ENCODE measurements around the gene PGF. TPM values are rescaled to one million over a fixed set of nuclear protein-coding genes. Genes with fewer than 3 reads are reported as not detected.

The PGF gene
- total RNA-seq, 1 experiment from 2014 or later, result 0.71 TPM

DNA sequence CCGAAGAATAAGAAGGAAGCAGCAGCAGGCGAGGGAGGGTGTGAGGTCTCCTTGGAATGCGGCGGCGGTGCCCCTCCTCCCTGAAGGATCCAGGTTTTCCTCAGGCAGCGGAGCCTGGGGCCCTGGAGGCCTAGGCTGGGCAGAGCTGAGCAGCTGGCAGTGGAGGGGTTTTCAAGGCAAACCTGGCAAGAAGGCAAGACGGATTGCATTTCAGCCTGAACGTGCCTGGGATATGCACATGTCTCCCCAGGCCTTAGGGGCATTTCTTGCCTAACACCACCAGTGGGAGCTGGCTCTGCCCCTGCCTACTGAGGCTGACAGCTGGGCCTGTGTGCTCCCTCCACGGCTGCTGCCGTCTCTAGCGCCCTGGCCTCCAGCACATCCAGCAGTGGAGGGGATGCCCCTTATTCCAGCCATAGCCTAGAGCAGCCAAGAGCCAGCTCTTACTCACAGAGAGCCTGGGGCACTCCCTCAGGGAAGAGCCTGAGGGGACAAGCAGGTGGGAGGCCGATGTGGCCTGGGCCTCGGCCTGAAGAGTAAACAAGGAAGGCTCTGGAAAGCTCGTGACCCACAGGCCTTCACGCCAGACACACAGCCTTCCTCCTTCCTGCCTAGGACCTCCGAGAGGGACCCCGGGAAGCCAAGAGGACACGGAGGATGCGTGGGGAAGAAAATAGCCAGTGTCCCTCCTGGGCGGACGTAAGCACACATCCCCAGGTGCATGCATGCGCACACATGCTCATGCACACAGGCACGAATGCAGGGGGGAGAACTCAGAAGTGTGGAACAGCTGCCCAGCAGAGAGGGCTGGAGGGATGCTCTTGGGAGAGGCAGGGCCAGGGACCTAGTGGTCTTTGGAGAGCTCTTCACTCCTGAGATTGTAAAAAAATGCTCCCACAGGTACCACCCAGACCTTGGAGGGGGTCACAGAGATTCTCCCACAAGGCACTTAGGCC lies 24.3 kb upstream of the PGF start:
- DNase-seq (ENCODE audit: low read depth), result no peak
- in situ Hi-C loops (cut with HindIII; ENCODE audit: low pct_unique_long_range_greater_than_20kb, low sequenced_read_pairs), result no loop called here

DNA sequence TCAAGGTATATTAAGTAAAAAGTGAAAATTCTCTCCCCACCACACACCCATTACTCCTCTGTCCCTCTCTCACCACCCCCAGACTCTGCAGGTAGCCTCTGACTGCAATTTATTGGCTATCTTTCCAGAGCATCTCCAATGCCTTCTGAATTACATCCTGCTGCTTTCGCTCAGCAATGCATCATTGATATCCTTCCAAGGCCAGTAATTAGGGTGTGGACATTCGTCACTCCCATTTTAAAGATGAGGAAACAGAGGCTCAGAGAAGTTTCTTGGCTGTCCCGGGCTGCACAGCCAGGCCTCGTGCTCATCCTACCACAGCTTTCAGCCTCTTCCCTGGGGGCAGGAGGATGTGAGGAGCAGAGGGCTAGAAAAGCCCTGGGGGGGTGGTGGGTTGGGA lies 23.6 kb upstream of the PGF start:
- in situ Hi-C loops (cut with HindIII; ENCODE audit: low pct_unique_long_range_greater_than_20kb, low sequenced_read_pairs), result no loop called here

GRCh38 chr14:74978416-74978947 lies 23.1 kb upstream of the PGF start:
- in situ Hi-C loops (cut with HindIII; ENCODE audit: low pct_unique_long_range_greater_than_20kb, low sequenced_read_pairs), result no loop called here
- DNase-seq (ENCODE audit: low read depth), result no peak

More for the DNA sequence above, 23.6 kb upstream of the PGF start:
- no peak for DNase-seq (ENCODE audit: low read depth)

GRCh38 chr14:74977901-74978385 lies 22.5 kb upstream of the PGF start:
- in situ Hi-C loops (cut with HindIII; ENCODE audit: low pct_unique_long_range_greater_than_20kb, low sequenced_read_pairs), result no loop called here
- DNase-seq (ENCODE audit: low read depth), result no peak

DNA sequence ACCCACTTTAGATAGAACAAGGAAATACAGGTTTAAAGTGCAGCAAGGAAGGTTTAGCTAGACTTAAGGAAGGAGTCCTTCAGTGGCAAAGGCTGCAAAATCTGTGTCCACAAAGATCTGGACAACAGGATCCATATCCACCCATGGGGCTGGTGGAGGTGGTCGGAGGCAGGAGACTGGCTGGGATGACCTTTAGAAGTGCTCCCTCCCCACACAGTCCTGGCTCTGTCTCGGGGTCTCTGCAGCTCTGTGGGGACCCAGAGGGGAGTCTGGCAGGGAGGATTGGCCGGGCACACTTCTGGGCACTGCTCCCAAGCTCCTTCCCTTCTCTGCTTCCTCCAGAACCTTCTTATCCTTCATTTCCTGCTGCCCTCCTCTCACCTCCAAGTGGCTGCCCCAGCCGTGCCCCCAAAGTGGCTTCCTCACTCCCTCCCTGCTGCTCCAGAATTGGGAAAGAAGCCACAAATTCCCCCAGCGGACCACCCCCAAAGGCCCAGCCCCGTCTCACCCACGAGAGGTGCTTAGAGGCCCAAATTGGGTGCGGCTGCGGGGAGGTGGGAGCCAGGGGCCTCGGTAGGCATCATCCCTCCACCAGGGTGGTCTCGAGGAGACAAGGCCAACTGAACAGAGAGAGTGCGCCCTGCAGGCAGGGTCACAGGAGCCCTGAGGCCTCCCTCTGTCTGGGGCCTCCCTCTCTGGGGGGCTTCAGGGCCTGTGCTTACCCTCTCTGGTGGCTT lies 21.9 kb upstream of the PGF start:
- in situ Hi-C loops (cut with HindIII; ENCODE audit: low pct_unique_long_range_greater_than_20kb, low sequenced_read_pairs), result no loop called here
- no peak for DNase-seq (ENCODE audit: low read depth)

DNA sequence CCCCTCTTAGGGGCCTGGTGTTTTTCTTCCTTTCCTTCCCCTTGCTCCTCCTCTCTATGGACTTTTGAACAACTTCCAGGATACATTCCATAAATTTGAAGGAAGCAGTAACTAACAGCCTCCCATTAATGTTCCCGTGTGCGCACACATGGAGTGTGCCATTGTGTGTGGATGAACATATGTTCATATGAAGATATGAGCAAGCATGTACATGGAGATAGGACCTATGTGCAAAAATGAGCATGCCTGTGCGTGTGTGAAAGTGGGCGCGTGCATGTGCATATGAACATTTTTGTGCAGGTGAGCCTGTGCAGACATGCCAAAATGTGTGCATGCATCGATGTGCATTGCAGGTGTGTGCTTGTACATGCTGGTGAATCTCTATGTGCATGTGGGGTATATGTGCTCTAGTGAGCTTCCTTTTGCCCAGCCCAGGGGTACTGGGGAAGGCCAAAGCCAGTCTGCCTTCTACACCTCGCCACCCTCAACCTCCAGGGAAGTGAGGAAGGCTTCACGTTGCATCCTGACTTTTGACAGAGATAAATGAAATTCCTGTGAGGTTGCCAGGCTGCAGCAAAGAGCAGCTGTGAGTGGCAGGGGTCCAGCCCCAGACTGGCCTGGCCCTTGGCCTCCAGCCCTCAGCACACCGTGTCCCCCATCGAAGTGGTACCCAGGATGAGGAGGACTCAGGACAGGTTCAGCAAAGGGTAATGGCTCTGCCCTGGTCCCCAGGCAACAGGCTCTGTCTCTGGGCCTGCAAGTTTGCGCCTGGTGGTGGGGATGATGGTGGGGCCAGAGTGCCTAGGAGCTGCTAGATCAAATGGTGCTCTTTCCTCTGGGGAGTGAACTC lies 21.1 kb upstream of the PGF start:
- DNase-seq (ENCODE audit: low read depth), result no peak
- in situ Hi-C loops (cut with HindIII; ENCODE audit: low pct_unique_long_range_greater_than_20kb, low sequenced_read_pairs), result no loop called here

DNA sequence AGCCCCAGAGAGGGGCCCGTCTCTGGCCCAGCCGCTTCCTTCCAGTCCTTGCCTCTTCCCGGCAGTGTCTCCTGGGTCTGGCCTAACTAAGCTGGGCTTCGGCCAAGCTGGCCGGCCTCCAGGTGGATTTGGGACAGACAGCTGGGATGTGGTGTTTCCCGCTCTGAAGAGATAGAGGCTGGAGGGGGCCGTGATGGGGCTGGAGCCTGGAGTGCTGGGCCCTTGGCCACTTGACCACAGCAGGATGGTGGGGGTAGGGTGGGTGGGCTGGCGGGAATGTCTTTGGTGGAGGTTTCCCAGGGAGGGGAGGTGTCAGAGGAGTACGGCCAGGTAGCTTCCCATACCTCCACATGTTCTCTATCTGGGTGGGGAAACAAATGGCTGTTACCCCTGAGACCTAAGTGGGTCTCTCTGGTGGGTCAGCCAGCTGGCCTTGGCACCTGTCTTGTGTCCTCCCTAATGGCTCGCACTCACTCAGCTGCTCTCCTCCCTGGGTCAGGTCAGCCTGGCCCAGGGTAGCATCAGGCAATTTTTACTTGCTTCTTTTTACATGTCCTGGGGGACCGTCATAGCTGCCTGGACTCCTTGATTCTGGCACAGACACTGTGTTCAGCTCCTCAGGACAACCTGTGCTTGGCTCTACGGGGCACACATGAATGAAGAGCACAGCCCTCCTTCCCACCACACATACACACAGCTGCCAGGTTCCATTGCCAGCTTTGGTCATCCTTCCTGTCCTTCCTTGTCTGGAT lies 19.8 kb upstream of the PGF start:
- in situ Hi-C loops (cut with HindIII; ENCODE audit: low pct_unique_long_range_greater_than_20kb, low sequenced_read_pairs), result no loop called here
- DNase-seq (ENCODE audit: low read depth), result no peak

DNA sequence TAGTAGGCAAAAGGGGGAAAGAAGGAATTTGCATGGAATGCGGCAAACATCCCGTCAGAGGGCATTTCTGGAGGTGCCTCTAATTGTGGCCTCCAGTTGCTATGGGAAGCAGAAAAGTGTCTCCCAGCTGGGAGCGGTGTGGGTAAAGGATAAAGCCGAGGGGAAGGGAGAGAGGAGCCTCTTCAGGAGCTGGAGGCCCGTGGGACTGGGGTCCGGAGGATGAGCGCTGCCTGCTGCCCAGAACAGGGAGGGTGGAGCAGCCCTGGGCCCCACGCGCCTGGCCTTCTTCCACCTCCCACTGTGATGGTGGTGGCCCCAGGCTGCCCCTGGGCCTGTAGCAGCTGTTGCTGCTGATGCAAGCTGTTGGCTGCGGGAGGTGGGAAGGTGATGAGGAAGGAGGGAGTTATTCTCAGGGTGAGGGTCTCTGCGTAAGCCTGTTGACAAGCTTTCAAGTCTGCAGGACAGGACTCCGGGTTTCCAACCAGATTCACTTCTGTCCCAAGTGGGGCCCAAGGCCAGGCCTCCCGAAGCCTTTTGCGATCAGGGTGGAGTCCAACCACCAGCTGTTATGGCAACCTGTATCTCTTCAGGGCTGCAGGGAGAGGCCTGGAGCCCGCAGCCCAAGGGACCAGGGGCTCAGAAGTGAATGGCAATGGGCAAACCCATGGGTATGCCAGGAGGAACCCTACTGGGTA lies 19.1 kb upstream of the PGF start:
- DNase-seq (ENCODE audit: low read depth), result no peak

DNA sequence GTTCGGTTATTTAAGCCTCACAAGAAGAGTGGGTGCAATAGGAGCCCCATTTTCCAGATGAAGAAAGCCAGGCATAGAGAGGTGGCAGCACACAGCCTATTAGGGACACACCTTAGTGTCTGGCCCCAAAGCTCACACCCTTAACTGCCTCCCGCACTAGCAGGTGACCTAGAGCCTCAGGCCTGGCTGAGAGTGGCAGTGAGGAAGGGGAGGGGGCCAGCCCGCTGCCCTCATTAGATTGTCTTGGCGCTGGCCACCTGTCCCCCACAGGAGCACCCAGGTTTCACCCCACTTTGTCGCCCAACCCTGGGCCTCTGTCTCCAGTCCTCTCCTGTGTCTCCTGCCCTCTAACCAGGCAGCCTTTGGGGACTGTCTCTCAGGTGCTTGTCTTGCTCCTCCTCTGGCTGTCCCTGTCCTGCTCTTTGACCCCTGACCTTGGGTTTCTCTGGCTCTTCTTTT lies 18.5 kb upstream of the PGF start:
- in situ Hi-C loops (cut with HindIII; ENCODE audit: low pct_unique_long_range_greater_than_20kb, low sequenced_read_pairs), result no loop called here
- DNase-seq (ENCODE audit: low read depth), result no peak

More for the DNA sequence above, 19.1 kb upstream of the PGF start:
- in situ Hi-C loops (cut with HindIII; ENCODE audit: low pct_unique_long_range_greater_than_20kb, low sequenced_read_pairs), result no loop called here

DNA sequence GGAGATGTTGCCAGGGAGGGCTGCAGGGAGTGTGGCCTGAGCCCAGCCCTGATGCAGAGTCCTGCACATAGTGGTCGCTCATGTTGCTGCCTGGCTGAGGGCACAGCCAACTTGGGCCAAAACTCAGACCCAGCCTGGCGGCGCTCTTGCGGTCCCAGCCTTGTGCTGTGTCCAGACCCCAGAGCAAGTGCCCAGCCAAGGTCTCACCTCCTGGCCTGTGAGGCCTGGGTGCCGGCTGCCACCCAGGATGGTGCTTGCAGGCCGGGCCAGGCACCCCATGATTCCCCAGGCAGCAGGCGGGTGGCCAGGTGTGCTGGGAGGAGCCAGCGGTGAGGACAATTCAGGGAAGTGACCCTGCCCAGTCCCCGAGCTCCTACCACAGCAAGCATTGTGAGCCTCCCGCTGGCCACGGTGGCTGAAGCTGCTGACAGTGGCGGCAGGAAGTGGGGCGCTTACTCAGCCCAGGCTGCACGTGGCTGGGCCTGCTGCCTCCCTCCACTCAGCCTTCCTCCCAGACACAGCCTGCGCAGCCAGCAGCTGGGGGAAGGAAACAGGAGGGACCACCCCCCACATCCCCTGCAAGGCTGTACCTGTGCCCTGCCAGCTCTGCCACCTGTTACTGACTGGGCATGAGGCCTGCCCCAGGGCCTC lies 17.7 kb upstream of the PGF start:
- in situ Hi-C loops (cut with HindIII; ENCODE audit: low pct_unique_long_range_greater_than_20kb, low sequenced_read_pairs), result no loop called here
- no peak for DNase-seq (ENCODE audit: low read depth)

- no peak for DNase-seq (ENCODE audit: low read depth)
- in situ Hi-C loops (cut with HindIII; ENCODE audit: low pct_unique_long_range_greater_than_20kb, low sequenced_read_pairs), result no loop called here
Measured at GRCh38 chr14:74968811-74969210, 13.4 kb upstream of the PGF start.

- DNase-seq (ENCODE audit: low read depth), result no peak
- in situ Hi-C loops (cut with HindIII; ENCODE audit: low pct_unique_long_range_greater_than_20kb, low sequenced_read_pairs), result no loop called here
Measured at GRCh38 chr14:74965486-74966153, 10.2 kb upstream of the PGF start.

- no peak for DNase-seq (ENCODE audit: low read depth)
- in situ Hi-C loops (cut with HindIII; ENCODE audit: low pct_unique_long_range_greater_than_20kb, low sequenced_read_pairs), result no loop called here
Measured at GRCh38 chr14:74964787-74965485, 9.5 kb upstream of the PGF start.

- no peak for DNase-seq (ENCODE audit: low read depth)
- in situ Hi-C loops (cut with HindIII; ENCODE audit: low pct_unique_long_range_greater_than_20kb, low sequenced_read_pairs), result no loop called here
Measured at GRCh38 chr14:74963705-74964271, 8.4 kb upstream of the PGF start.

GRCh38 chr14:74963178-74963704 lies 7.8 kb upstream of the PGF start:
- in situ Hi-C loops (cut with HindIII; ENCODE audit: low pct_unique_long_range_greater_than_20kb, low sequenced_read_pairs), result no loop called here

More at GRCh38 chr14:74963178-74963704, 7.8 kb upstream of the PGF start:
- no peak for DNase-seq (ENCODE audit: low read depth)

Measured in Caki2 (cell line).